ENCODE measurements around the gene RAI14. TPM values are rescaled to one million over a fixed set of nuclear protein-coding genes. Genes with fewer than 3 reads are reported as not detected.

The RAI14 gene
- total RNA-seq, 4 donors from 2014 or later: 24.2 to 40.1 (median 28.0) TPM

DNA sequence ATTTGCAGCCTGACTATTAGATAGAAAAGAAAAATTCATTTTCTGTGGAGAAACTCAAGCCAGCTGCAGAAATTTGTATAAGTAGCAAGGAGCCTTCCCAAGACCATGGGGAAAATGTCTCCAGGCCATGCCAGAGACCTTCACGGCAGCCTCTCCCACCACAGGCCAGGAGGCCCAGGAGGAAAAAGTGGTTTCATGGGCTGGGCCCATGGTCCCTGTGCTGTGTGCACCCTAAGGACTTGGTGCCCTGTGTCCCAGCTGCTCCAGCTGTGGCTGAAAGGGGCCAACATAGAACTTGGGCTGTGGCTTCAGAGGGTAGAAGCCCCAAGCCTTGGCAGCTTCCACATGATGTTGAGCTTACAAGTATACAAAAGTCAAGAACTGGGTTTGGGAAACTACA lies 109.5 kb downstream of the RAI14 start:
- H3K27ac ChIP-seq: no peak overlapping the region
- TF ChIP-seq, protein P1, sequence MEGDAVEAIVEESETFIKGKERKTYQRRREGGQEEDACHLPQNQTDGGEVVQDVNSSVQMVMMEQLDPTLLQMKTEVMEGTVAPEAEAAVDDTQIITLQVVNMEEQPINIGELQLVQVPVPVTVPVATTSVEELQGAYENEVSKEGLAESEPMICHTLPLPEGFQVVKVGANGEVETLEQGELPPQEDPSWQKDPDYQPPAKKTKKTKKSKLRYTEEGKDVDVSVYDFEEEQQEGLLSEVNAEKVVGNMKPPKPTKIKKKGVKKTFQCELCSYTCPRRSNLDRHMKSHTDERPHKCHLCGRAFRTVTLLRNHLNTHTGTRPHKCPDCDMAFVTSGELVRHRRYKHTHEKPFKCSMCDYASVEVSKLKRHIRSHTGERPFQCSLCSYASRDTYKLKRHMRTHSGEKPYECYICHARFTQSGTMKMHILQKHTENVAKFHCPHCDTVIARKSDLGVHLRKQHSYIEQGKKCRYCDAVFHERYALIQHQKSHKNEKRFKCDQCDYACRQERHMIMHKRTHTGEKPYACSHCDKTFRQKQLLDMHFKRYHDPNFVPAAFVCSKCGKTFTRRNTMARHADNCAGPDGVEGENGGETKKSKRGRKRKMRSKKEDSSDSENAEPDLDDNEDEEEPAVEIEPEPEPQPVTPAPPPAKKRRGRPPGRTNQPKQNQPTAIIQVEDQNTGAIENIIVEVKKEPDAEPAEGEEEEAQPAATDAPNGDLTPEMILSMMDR (IDR thresholded peaks at IDR 0.05): no peak
- TF ChIP-seq POLR2AphosphoS5 (IDR thresholded peaks at IDR 0.05): no peak
- H3K9me3 ChIP-seq: no peaks in the 10 kb centered on the region
- no peak overlapping the region for H3K4me3 ChIP-seq
- DNase-seq (ENCODE audit: low spot score in 2 of 2): no peak
- no peaks in the 10 kb centered on the region for H3K27me3 ChIP-seq
- WGBS: 92% methylated on average over 1 of the region's 1 CpG
- peaks cover 12% of the 10 kb centered on the region for H3K4me1 ChIP-seq
- peaks cover 7% of the 10 kb centered on the region for H3K36me3 ChIP-seq

DNA sequence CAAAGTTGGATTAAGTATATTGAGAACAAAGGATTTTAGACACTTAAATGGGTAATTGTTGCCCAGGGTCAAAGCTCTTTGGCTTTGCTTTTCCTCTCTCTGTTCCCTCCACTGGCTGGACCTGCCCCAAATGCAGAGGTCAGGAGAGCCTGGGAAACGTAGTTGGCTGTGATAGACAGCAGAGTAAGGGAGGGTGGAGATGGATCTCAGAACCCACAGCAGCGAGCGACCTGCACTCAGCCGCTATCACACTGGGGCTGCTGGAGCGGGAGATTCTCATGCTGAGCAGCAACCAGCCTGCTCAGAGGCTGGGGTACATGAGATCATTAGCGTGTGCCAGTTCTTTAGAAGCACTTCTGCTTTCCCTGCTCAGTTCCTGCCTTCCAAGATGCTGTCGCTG lies 111.1 kb downstream of the RAI14 start:
- Histone ChIP-seq H3K27me3 (no peaks in the 10 kb centered on the region), H3K27ac (no peak overlapping the region), H3K36me3 (peaks cover 7% of the 10 kb centered on the region), H3K4me1 (peaks cover 16% of the 10 kb centered on the region), H3K4me3 (no peak overlapping the region), H3K9me3 (no peaks in the 10 kb centered on the region)
- no peak for DNase-seq (ENCODE audit: low spot score in 2 of 2)
- WGBS: 90% methylated on average over 7 of the region's 7 CpGs
- TF ChIP-seq, protein P1 (IDR thresholded peaks at IDR 0.05): no peak
- TF ChIP-seq POLR2A (IDR thresholded peaks at IDR 0.05) (no peak), POLR2AphosphoS5 (IDR thresholded peaks at IDR 0.05) (no peak), EP300 (IDR thresholded peaks at IDR 0.05) (no peak)

DNA sequence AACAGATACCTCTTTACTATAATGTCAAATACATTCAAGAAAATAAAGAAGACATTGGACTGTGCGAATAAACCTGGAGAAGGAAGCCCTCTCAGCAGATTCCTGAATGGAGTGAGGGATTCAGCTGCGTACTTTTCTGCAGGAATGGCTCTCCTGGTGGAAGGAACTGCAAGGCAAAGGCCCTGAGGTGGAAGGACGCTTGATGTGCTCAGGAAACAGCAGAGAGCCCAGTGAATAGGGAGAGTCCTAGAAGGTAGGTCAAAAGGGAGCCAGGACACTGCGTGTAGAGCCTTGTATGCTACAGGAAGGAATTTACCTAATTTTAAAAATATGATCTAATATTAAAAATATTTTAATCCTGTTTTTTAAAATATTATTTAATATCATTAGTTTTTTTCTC lies 114.4 kb downstream of the RAI14 start:
- no peak for DNase-seq (ENCODE audit: low spot score in 2 of 2)

DNA sequence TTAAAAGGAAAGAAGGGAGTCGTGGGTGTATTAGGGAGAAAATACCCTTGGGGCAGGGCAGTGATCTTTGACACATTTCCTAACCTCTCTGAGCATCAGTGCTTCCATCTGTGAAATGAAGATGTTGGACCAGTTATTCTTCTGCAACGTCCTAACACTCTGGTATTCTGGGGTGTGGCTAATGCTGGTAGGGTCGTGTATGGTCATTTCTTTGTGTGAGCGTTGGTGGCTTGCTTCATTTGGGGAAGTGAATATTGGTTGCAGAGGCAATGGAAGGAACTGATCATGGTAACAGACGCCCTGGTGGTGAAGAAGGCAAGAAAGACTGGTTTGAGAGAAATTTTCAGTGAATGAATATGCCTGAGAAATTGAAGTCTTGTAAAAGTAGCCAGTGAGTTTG lies 114.9 kb downstream of the RAI14 start:
- H3K27ac ChIP-seq: no peak overlapping the region
- 44% methylated on average over 5 of the region's 5 CpGs for WGBS

More for the DNA sequence above, 114.4 kb downstream of the RAI14 start:
- 93% methylated on average over 4 of the region's 4 CpGs for WGBS
- TF ChIP-seq, protein P1 (IDR thresholded peaks at IDR 0.05): no peak
- TF ChIP-seq POLR2AphosphoS5 (IDR thresholded peaks at IDR 0.05) (no peak), POLR2A (IDR thresholded peaks at IDR 0.05) (no peak), EP300 (IDR thresholded peaks at IDR 0.05) (no peak)
- H3K4me1 ChIP-seq: peaks cover 6% of the 10 kb centered on the region
- H3K36me3 ChIP-seq: peaks cover 7% of the 10 kb centered on the region
- no peak overlapping the region for H3K4me3 ChIP-seq
- H3K27ac ChIP-seq: no peak overlapping the region
- H3K27me3 ChIP-seq: no peaks in the 10 kb centered on the region
- H3K9me3 ChIP-seq: no peaks in the 10 kb centered on the region

DNA sequence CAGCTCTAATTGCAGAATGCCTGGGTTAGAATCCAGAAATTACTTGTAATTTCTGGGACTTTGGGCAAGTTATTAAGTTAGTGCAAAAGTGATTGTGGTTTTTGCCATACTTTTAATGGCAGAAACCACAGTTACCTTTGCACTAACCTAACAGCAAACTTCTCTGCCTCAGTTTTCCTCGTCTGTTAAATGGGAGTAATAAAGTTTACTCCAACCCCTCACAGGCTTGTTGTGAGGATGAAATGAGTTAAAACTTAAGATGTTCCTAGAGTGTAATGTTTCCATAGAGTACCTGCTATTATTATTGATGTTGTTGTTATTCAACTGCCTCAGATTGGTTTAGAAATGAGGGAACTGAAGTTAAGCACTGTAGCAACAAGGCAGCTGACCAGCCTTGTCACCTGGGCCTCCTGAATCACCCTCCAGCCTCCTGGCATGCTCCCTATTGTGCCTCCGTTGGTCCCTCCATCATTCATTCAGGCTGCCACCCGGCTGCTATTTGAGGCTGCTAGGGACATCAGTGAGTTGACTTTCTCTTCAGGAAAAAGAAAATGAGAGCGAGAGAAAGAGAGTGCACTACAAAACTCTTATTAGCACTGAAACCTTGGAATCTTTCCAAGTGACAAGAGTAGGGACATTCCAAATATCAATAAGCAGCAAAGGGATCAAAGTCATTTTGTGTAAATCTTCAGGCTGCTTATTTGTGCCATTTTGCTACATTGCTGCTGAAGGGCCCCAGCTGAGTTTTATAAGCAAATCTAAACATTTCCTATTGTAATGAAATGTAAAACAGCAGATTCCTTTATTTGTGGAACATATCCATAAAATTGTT lies 116.4 kb downstream of the RAI14 start:
- H3K27me3 ChIP-seq: no peaks in the 10 kb centered on the region
- H3K4me3 ChIP-seq: no peak overlapping the region
- H3K27ac ChIP-seq: no peak overlapping the region
- peaks cover 6% of the 10 kb centered on the region for H3K4me1 ChIP-seq
- DNase-seq (ENCODE audit: low spot score in 2 of 2): no peak
- 75% methylated on average over 4 of the region's 4 CpGs for WGBS
- TF ChIP-seq POLR2A (IDR thresholded peaks at IDR 0.05): no peak
- no peak for TF ChIP-seq EP300 (IDR thresholded peaks at IDR 0.05)
- TF ChIP-seq POLR2AphosphoS5 (IDR thresholded peaks at IDR 0.05): no peak
- TF ChIP-seq, protein P1 (IDR thresholded peaks at IDR 0.05): no peak
- H3K9me3 ChIP-seq: no peaks in the 10 kb centered on the region
- no peaks in the 10 kb centered on the region for H3K36me3 ChIP-seq

More for the DNA sequence above, 114.9 kb downstream of the RAI14 start:
- peaks cover 3% of the 10 kb centered on the region for H3K36me3 ChIP-seq
- DNase-seq (ENCODE audit: low spot score in 2 of 2): no peak
- H3K27me3 ChIP-seq: no peaks in the 10 kb centered on the region
- peaks cover 6% of the 10 kb centered on the region for H3K4me1 ChIP-seq
- H3K4me3 ChIP-seq: no peak overlapping the region
- no peaks in the 10 kb centered on the region for H3K9me3 ChIP-seq
- TF ChIP-seq, protein P1 (IDR thresholded peaks at IDR 0.05): no peak
- TF ChIP-seq EP300 (IDR thresholded peaks at IDR 0.05): no peak
- no peak for TF ChIP-seq POLR2A (IDR thresholded peaks at IDR 0.05)
- TF ChIP-seq POLR2AphosphoS5 (IDR thresholded peaks at IDR 0.05): no peak
